Karpas-422 (cell line): ENCODE results near the gene ARHGAP22. TPM values are rescaled to one million over a fixed set of nuclear protein-coding genes. Genes with fewer than 3 reads are reported as not detected.

Experiments used
- DNase-seq: peaks from one replicate; pipeline ENCODE4 v3.0.0-alpha.2; 2015
- H2AFZ ChIP-seq: fragments of 200-600 bp; sonication (generic); 2 replicates; pipeline ENCODE4 v1.6.1; 2014; ENCODE audit warnings: antibody characterized with exemption, low read length, mixed read lengths
- H3K27ac ChIP-seq: fragments of 200-600 bp; sonication (generic); 2 replicates; pipeline ENCODE4 v1.5.1; 2014; ENCODE audit warnings: mild to moderate bottlenecking, low read length, moderate library complexity
- H3K27me3 ChIP-seq: fragments of 200-600 bp; sonication (generic); 2 replicates; pipeline ENCODE4 v1.6.1; 2014; ENCODE audit warnings: low read length, mixed read lengths
- H3K36me3 ChIP-seq: fragments of 200-600 bp; sonication (generic); 2 replicates; pipeline ENCODE4 v1.6.1; 2014; ENCODE audit warnings: low read length, mixed read lengths; ENCODE audit not compliant: insufficient read depth
- H3K4me1 ChIP-seq: fragments of 200-600 bp; sonication (generic); 2 replicates; pipeline ENCODE4 v1.6.1; 2014; ENCODE audit warnings: mild to moderate bottlenecking, low read length, mixed read lengths
- H3K4me2 ChIP-seq: fragments of 200-600 bp; sonication (generic); 2 replicates; pipeline ENCODE4 v1.6.1; 2014; ENCODE audit warnings: low read length, low read depth, mild to moderate bottlenecking; ENCODE audit not compliant: poor library complexity, severe bottlenecking
- H3K4me3 ChIP-seq: fragments of 200-600 bp; sonication (generic); 2 replicates; pipeline ENCODE4 v1.5.1; 2014; ENCODE audit warnings: mild to moderate bottlenecking, antibody characterized with exemption, low read length, mixed read lengths
- H3K79me2 ChIP-seq: fragments of 200-600 bp; sonication (generic); 2 replicates; pipeline ENCODE4 v1.6.1; 2014; ENCODE audit warnings: mild to moderate bottlenecking, low read length, mixed read lengths
- H3K9ac ChIP-seq: fragments of 200-600 bp; sonication (generic); 2 replicates; pipeline ENCODE4 v1.6.0; 2014; ENCODE audit warnings: low read length
- H3K9me2 ChIP-seq: fragments of 200-600 bp; sonication (generic), shearing (Covaris generic); replicated peaks from 2 replicates; pipeline ENCODE4 v1.6.0; 2014; ENCODE audit warnings: mild to moderate bottlenecking, low read length, moderate library complexity; ENCODE audit not compliant: insufficient read depth
- H3K9me3 ChIP-seq: fragments of 300-700, 200-600 bp; sonication (generic); 2 replicates; pipeline ENCODE4 v1.6.1; 2014; ENCODE audit warnings: low read length, mixed read lengths
- H4K20me1 ChIP-seq: fragments of 200-600 bp; sonication (generic); 2 replicates; pipeline ENCODE4 v1.6.1; 2014; ENCODE audit warnings: mild to moderate bottlenecking, antibody characterized with exemption, low read length, low read depth; ENCODE audit not compliant: insufficient read depth
- total RNA-seq: library from RNA; depleted of rRNA; stranded (reverse); fragments of >200 nt; shearing (Covaris generic); gene quantifications from 2 replicates; pipeline ENCODE4 v1.2.3, GENCODE V29; 2014; ENCODE audit warnings: low replicate concordance

Gene ARHGAP22
- total RNA-seq, 1 experiment from 2014 or later: 0.07 TPM

GRCh38 chr10:48440771-48441170 is 164.1 kb downstream of the ARHGAP22 start:
- no peaks in the 10 kb centered on the region for H3K36me3 ChIP-seq
- no peaks in the 10 kb centered on the region for H4K20me1 ChIP-seq
- no peaks in the 10 kb centered on the region for H3K4me1 ChIP-seq
- no peak overlapping the region for H3K4me3 ChIP-seq
- no peaks in the 10 kb centered on the region for H3K9me2 ChIP-seq
- no peak for DNase-seq
- H3K79me2 ChIP-seq: no peaks in the 10 kb centered on the region
- H3K9ac ChIP-seq: no peak overlapping the region
- no peak overlapping the region for H2AFZ ChIP-seq
- H3K9me3 ChIP-seq: no peaks in the 10 kb centered on the region
- H3K4me2 ChIP-seq: no peak overlapping the region
- no peak overlapping the region for H3K27ac ChIP-seq
- H3K27me3 ChIP-seq: no peaks in the 10 kb centered on the region

GRCh38 chr10:48439581-48440041 is 165.3 kb downstream of the ARHGAP22 start:
- H3K4me1 ChIP-seq: no peaks in the 10 kb centered on the region
- H3K27ac ChIP-seq: no peak overlapping the region
- no peaks in the 10 kb centered on the region for H3K27me3 ChIP-seq
- no peak overlapping the region for H2AFZ ChIP-seq
- no peaks in the 10 kb centered on the region for H4K20me1 ChIP-seq
- no peaks in the 10 kb centered on the region for H3K9me3 ChIP-seq
- H3K79me2 ChIP-seq: no peaks in the 10 kb centered on the region
- no peaks in the 10 kb centered on the region for H3K36me3 ChIP-seq
- no peaks in the 10 kb centered on the region for H3K9me2 ChIP-seq
- no peak overlapping the region for H3K4me3 ChIP-seq
- DNase-seq: no peak
- no peak overlapping the region for H3K9ac ChIP-seq
- no peak overlapping the region for H3K4me2 ChIP-seq

- H3K79me2 ChIP-seq: no peaks in the 10 kb centered on the region
- no peaks in the 10 kb centered on the region for H3K36me3 ChIP-seq
- H3K9me2 ChIP-seq: no peaks in the 10 kb centered on the region
- H3K4me1 ChIP-seq: no peaks in the 10 kb centered on the region
- no peaks in the 10 kb centered on the region for H4K20me1 ChIP-seq
- H2AFZ ChIP-seq: no peak overlapping the region
- H3K27me3 ChIP-seq: no peaks in the 10 kb centered on the region
- DNase-seq: no peak
- H3K4me3 ChIP-seq: no peak overlapping the region
- H3K9ac ChIP-seq: no peak overlapping the region
- H3K9me3 ChIP-seq: no peaks in the 10 kb centered on the region
- H3K4me2 ChIP-seq: no peak overlapping the region
- no peak overlapping the region for H3K27ac ChIP-seq
Observed at GRCh38 chr10:48439031-48439430, 165.8 kb downstream of the ARHGAP22 start.

GRCh38 chr10:48437546-48437945 is 167.3 kb downstream of the ARHGAP22 start:
- Histone ChIP-seq H4K20me1 (no peaks in the 10 kb centered on the region), H3K27ac (no peak overlapping the region), H3K4me1 (no peaks in the 10 kb centered on the region), H3K79me2 (no peaks in the 10 kb centered on the region), H3K9me3 (no peaks in the 10 kb centered on the region), H3K36me3 (no peaks in the 10 kb centered on the region), H3K27me3 (no peaks in the 10 kb centered on the region), H2AFZ (no peak overlapping the region), H3K4me3 (no peak overlapping the region), H3K9ac (no peak overlapping the region), H3K4me2 (no peak overlapping the region), H3K9me2 (no peaks in the 10 kb centered on the region)
- DNase-seq: no peak

GRCh38 chr10:48431871-48432270 is 173.0 kb downstream of the ARHGAP22 start:
- H3K9me2 ChIP-seq: no peaks in the 10 kb centered on the region
- no peaks in the 10 kb centered on the region for H3K9me3 ChIP-seq
- no peak for DNase-seq
- H3K27ac ChIP-seq: no peak overlapping the region
- H3K4me1 ChIP-seq: no peaks in the 10 kb centered on the region
- H3K27me3 ChIP-seq: no peaks in the 10 kb centered on the region
- H3K4me3 ChIP-seq: no peak overlapping the region
- H3K36me3 ChIP-seq: no peaks in the 10 kb centered on the region
- H3K4me2 ChIP-seq: no peak overlapping the region
- no peaks in the 10 kb centered on the region for H3K79me2 ChIP-seq
- no peak overlapping the region for H2AFZ ChIP-seq
- no peak overlapping the region for H3K9ac ChIP-seq
- no peaks in the 10 kb centered on the region for H4K20me1 ChIP-seq

GRCh38 chr10:48430402-48430993 is 174.4 kb downstream of the ARHGAP22 start:
- H3K9ac ChIP-seq: no peak overlapping the region
- H4K20me1 ChIP-seq: no peaks in the 10 kb centered on the region
- no peaks in the 10 kb centered on the region for H3K4me1 ChIP-seq
- H3K36me3 ChIP-seq: no peaks in the 10 kb centered on the region
- no peak overlapping the region for H2AFZ ChIP-seq
- no peaks in the 10 kb centered on the region for H3K79me2 ChIP-seq
- H3K4me3 ChIP-seq: no peak overlapping the region
- no peak overlapping the region for H3K27ac ChIP-seq
- no peak for DNase-seq
- no peak overlapping the region for H3K4me2 ChIP-seq
- no peaks in the 10 kb centered on the region for H3K9me3 ChIP-seq
- no peaks in the 10 kb centered on the region for H3K27me3 ChIP-seq
- H3K9me2 ChIP-seq: no peaks in the 10 kb centered on the region

GRCh38 chr10:48429309-48429708 is 175.6 kb downstream of the ARHGAP22 start:
- H3K27me3 ChIP-seq: no peaks in the 10 kb centered on the region
- no peak overlapping the region for H3K9ac ChIP-seq
- DNase-seq: no peak
- no peaks in the 10 kb centered on the region for H3K79me2 ChIP-seq
- no peaks in the 10 kb centered on the region for H4K20me1 ChIP-seq
- no peaks in the 10 kb centered on the region for H3K4me1 ChIP-seq
- H2AFZ ChIP-seq: no peak overlapping the region
- H3K4me3 ChIP-seq: no peak overlapping the region
- no peak overlapping the region for H3K4me2 ChIP-seq
- H3K9me2 ChIP-seq: no peaks in the 10 kb centered on the region
- no peak overlapping the region for H3K27ac ChIP-seq
- H3K36me3 ChIP-seq: no peaks in the 10 kb centered on the region
- no peaks in the 10 kb centered on the region for H3K9me3 ChIP-seq

- no peaks in the 10 kb centered on the region for H4K20me1 ChIP-seq
- no peak overlapping the region for H3K4me2 ChIP-seq
- DNase-seq: no peak
- no peaks in the 10 kb centered on the region for H3K9me2 ChIP-seq
- H3K27ac ChIP-seq: no peak overlapping the region
- no peaks in the 10 kb centered on the region for H3K36me3 ChIP-seq
- no peaks in the 10 kb centered on the region for H3K4me1 ChIP-seq
- no peak overlapping the region for H2AFZ ChIP-seq
- H3K79me2 ChIP-seq: no peaks in the 10 kb centered on the region
- H3K9ac ChIP-seq: no peak overlapping the region
- no peaks in the 10 kb centered on the region for H3K9me3 ChIP-seq
- H3K27me3 ChIP-seq: no peaks in the 10 kb centered on the region
- H3K4me3 ChIP-seq: no peak overlapping the region
Observed at GRCh38 chr10:48428896-48429295, 176.0 kb downstream of the ARHGAP22 start.
